ENCODE results near the gene MAP3K20. TPM values are rescaled to one million over a fixed set of nuclear protein-coding genes. Genes with fewer than 3 reads are reported as not detected.
"Not testable (repeated sequence)": the region's sequence is repeated elsewhere in the genome, so short reads cannot be mapped to it uniquely, and the experiment has no call there.

The MAP3K20 gene
- total RNA-seq, 1 experiment from 2014 or later, result 44.5 TPM

GRCh38 chr2:173091910-173092309 is 16.3 kb downstream of the MAP3K20 start:
- H3K4me1 Mint-ChIP-seq (ENCODE audit: low read depth, unreplicated experiment), result peaks cover 19% of the 10 kb centered on the region
- H3K36me3 ChIP-seq (ENCODE audit: control insufficient read depth, insufficient read depth, low read length), result no peaks in the 10 kb centered on the region; the same call in 1 of the 2 replicates
- CTCF ChIA-PET, result interaction anchor here (0.6 to 1.4 kb wide), 2 partner anchors 63 to 64 kb away, joined by 3 read pairs; no protein-coding TSS in a partner anchor
- no peak overlapping the region for H3K4me3 Mint-ChIP-seq (ENCODE audit: unreplicated experiment)
- POLR2A ChIA-PET, result no interaction called here
- H3K36me3 Mint-ChIP-seq (ENCODE audit: insufficient read depth, unreplicated experiment), result peaks cover 32% of the 10 kb centered on the region
- no peaks in the 10 kb centered on the region for H3K27me3 Mint-ChIP-seq (ENCODE audit: insufficient read depth, unreplicated experiment)
- H3K4me3 ChIP-seq (ENCODE audit: low read depth, low read length), result no peak overlapping the region
- H3K27me3 ChIP-seq (replicated peaks; ENCODE audit: control insufficient read depth, insufficient read depth, low read length), result no peaks in the 10 kb centered on the region
- H3K9me3 ChIP-seq, result no peaks in the 10 kb centered on the region
- H3K9me3 Mint-ChIP-seq (ENCODE audit: unreplicated experiment), result no peaks in the 10 kb centered on the region
- no peak for DNase-seq
- no TSS peak for BruUV-seq (replicated peaks)
- H3K27ac Mint-ChIP-seq (ENCODE audit: unreplicated experiment), result no peak overlapping the region
- intact Hi-C loops (cut with micrococcal nuclease; ENCODE audit: unreplicated experiment), result no loop called here
- peaks cover 11% of the 10 kb centered on the region for H3K4me1 ChIP-seq
- TF ChIP-seq CTCF (IDR thresholded peaks at IDR 0.05; ENCODE audit: insufficient read depth in 1 of 2, low read depth in 1 of 2, low read length in 1 of 2, severe bottlenecking in 1 of 2, unreplicated experiment in 1 of 2), result no peak

GRCh38 chr2:173092844-173093402 is 17.3 kb downstream of the MAP3K20 start:
- Mint-ChIP-seq H3K9me3 (ENCODE audit: unreplicated experiment) (no peaks in the 10 kb centered on the region), H3K4me1 (ENCODE audit: low read depth, unreplicated experiment) (peaks cover 16% of the 10 kb centered on the region), H3K4me3 (ENCODE audit: unreplicated experiment) (no peak overlapping the region), H3K27ac (ENCODE audit: unreplicated experiment) (no peak overlapping the region), H3K36me3 (ENCODE audit: insufficient read depth, unreplicated experiment) (peaks cover 34% of the 10 kb centered on the region), H3K27me3 (ENCODE audit: insufficient read depth, unreplicated experiment) (no peaks in the 10 kb centered on the region)
- intact Hi-C loops (cut with micrococcal nuclease; ENCODE audit: unreplicated experiment), result no loop called here
- no peaks in the 10 kb centered on the region for H3K9me3 ChIP-seq
- no peak overlapping the region for H3K4me3 ChIP-seq (ENCODE audit: low read depth, low read length)
- no peaks in the 10 kb centered on the region for H3K27me3 ChIP-seq (replicated peaks; ENCODE audit: control insufficient read depth, insufficient read depth, low read length)
- TF ChIP-seq CTCF (IDR thresholded peaks at IDR 0.05; ENCODE audit: insufficient read depth in 1 of 2, low read depth in 1 of 2, low read length in 1 of 2, severe bottlenecking in 1 of 2, unreplicated experiment in 1 of 2), result no peak
- ChIA-PET POLR2A (no interaction called here), CTCF (interaction anchor here (0.5 kb wide), 1 partner anchor 26 kb away, joined by 3 read pairs; no protein-coding TSS in a partner anchor)
- peaks cover 8% of the 10 kb centered on the region for H3K4me1 ChIP-seq
- H3K36me3 ChIP-seq (ENCODE audit: control insufficient read depth, insufficient read depth, low read length), result no peaks in the 10 kb centered on the region; the same call in 1 of the 2 replicates
- DNase-seq, result no peak
- no TSS peak for BruUV-seq (replicated peaks)

GRCh38 chr2:173093617-173094016 is 18.0 kb downstream of the MAP3K20 start:
- H3K4me3 ChIP-seq (ENCODE audit: low read depth, low read length); intact Hi-C loops (cut with micrococcal nuclease; ENCODE audit: unreplicated experiment); CTCF ChIA-PET; POLR2A ChIA-PET; DNase-seq; H3K27me3 Mint-ChIP-seq (ENCODE audit: insufficient read depth, unreplicated experiment); H3K4me1 ChIP-seq; H3K27me3 ChIP-seq (replicated peaks; ENCODE audit: control insufficient read depth, insufficient read depth, low read length); H3K27ac Mint-ChIP-seq (ENCODE audit: unreplicated experiment); H3K36me3 ChIP-seq (ENCODE audit: control insufficient read depth, insufficient read depth, low read length); H3K9me3 Mint-ChIP-seq (ENCODE audit: unreplicated experiment); BruUV-seq (replicated peaks); H3K9me3 ChIP-seq; H3K4me3 Mint-ChIP-seq (ENCODE audit: unreplicated experiment): not testable (repeated sequence)
- Mint-ChIP-seq H3K4me1 (ENCODE audit: low read depth, unreplicated experiment) (peaks cover 11% of the 10 kb centered on the region), H3K36me3 (ENCODE audit: insufficient read depth, unreplicated experiment) (peaks cover 34% of the 10 kb centered on the region)
